Liver (tissue), 9 donors: ENCODE data around the gene UIMC1. TPM values are rescaled to one million over a fixed set of nuclear protein-coding genes. Genes with fewer than 3 reads are reported as not detected.

Experiments used
- DNase-seq: peaks from one replicate; pipeline ENCODE4 v3.0.0-alpha.2; 2017; ENCODE audit warnings: low spot score
- H3K27ac ChIP-seq, 2 donors: one replicate each; pipeline ENCODE4 v1.7.0; 2013; ENCODE audit warnings: inconsistent platforms in 2 of 2, low read length in 2 of 2, control low read depth in 1 of 2, low read depth in 1 of 2, mild to moderate bottlenecking in 1 of 2
- H3K27me3 ChIP-seq, 4 donors: one replicate each; pipeline versions ENCODE4 v1.6.1 to v1.7.0; 2013; ENCODE audit warnings: low read length in 3 of 4, inconsistent platforms in 1 of 4, mild to moderate bottlenecking in 1 of 4, moderate library complexity in 1 of 4; ENCODE audit not compliant: control insufficient read depth in 4 of 4, insufficient read depth in 4 of 4
- H3K36me3 ChIP-seq, 4 donors: one replicate each; pipeline versions ENCODE4 v1.6.1 to v1.7.0; 2013; ENCODE audit warnings: low read length in 3 of 4, mild to moderate bottlenecking in 3 of 4, low read depth in 1 of 4, moderate library complexity in 1 of 4; ENCODE audit not compliant: control insufficient read depth in 4 of 4, insufficient read depth in 3 of 4
- H3K4me1 ChIP-seq, 4 donors: one replicate each; pipeline versions ENCODE4 v1.6.1 to v1.7.0; 2013; ENCODE audit warnings: low read length in 3 of 4, mild to moderate bottlenecking in 3 of 4, moderate library complexity in 1 of 4; ENCODE audit not compliant: control insufficient read depth in 4 of 4, insufficient read depth in 4 of 4
- H3K4me3 ChIP-seq, 3 donors: one replicate each; pipeline versions ENCODE4 v1.6.1 to v1.7.0; 2013; ENCODE audit warnings: low read length in 3 of 3, control low read depth in 1 of 3, low read depth in 1 of 3, mild to moderate bottlenecking in 1 of 3
- H3K9ac ChIP-seq, 2 donors: one replicate each; pipeline ENCODE4 v1.7.0; 2013; ENCODE audit warnings: low read length in 2 of 2, mild to moderate bottlenecking in 2 of 2, moderate library complexity in 2 of 2, control low read depth in 1 of 2, low read depth in 1 of 2
- H3K9me3 ChIP-seq, 4 donors: one replicate each; pipeline versions ENCODE4 v1.6.1 to v1.7.0; 2013; ENCODE audit warnings: low read length in 3 of 4; ENCODE audit not compliant: control insufficient read depth in 4 of 4
- ATF3 ChIP-seq: IDR thresholded peaks from 2 replicates; pipeline ENCODE4 v1.6.1; 2016; ENCODE audit warnings: antibody characterized with exemption
- CTCF ChIP-seq: fragments of 150-350 bp; IDR thresholded peaks from 2 replicates; pipeline ENCODE4 v1.5.1; 2017; ENCODE audit warnings: improper control_type of control experiment, low read depth, low read length; ENCODE audit not compliant: missing input control
- FOXA1 ChIP-seq: IDR thresholded peaks from 2 replicates; pipeline ENCODE4 v1.6.1; 2016; ENCODE audit warnings: antibody characterized with exemption
- FOXA2 ChIP-seq: IDR thresholded peaks from 2 replicates; pipeline ENCODE4 v1.6.1; 2016; ENCODE audit warnings: antibody characterized with exemption
- GABPA ChIP-seq, 2 donors: IDR thresholded peaks in 1 of 2; conservative IDR thresholded peaks in 1 of 2; 2 replicates each; pipeline ENCODE4 v1.6.1; 2016; ENCODE audit warnings: antibody characterized with exemption in 2 of 2, mild to moderate bottlenecking in 1 of 2, moderate library complexity in 1 of 2
- HNF4A ChIP-seq, 2 donors: conservative IDR thresholded peaks; 2 replicates each; pipeline ENCODE4 v1.6.1; 2016; ENCODE audit warnings: antibody characterized with exemption in 2 of 2, mild to moderate bottlenecking in 2 of 2
- HNF4G ChIP-seq: IDR thresholded peaks from 2 replicates; pipeline ENCODE4 v1.6.1; 2016; ENCODE audit warnings: antibody characterized with exemption
- JUND ChIP-seq, 2 donors: IDR thresholded peaks; 2 replicates each; pipeline ENCODE4 v1.6.1; 2016; ENCODE audit warnings: antibody characterized with exemption in 2 of 2
- MAX ChIP-seq: IDR thresholded peaks from 2 replicates; pipeline ENCODE4 v1.6.1; 2016; ENCODE audit warnings: antibody characterized with exemption
- NR2F2 ChIP-seq: IDR thresholded peaks from 2 replicates; pipeline ENCODE4 v1.6.1; 2016; ENCODE audit warnings: antibody characterized with exemption
- RAD21 ChIP-seq, 2 donors: IDR thresholded peaks; 2 replicates each; pipeline ENCODE4 v1.6.1; 2016; ENCODE audit warnings: antibody characterized with exemption in 2 of 2, mild to moderate bottlenecking in 2 of 2
- SP1 ChIP-seq: IDR thresholded peaks from 2 replicates; pipeline ENCODE4 v1.6.1; 2018; ENCODE audit warnings: antibody characterized with exemption, mild to moderate bottlenecking
- TAF1 ChIP-seq: conservative IDR thresholded peaks from 2 replicates; pipeline ENCODE4 v1.6.1; 2016; ENCODE audit warnings: antibody characterized with exemption, mild to moderate bottlenecking
- YY1 ChIP-seq: IDR thresholded peaks from 2 replicates; pipeline ENCODE4 v1.6.1; 2016; ENCODE audit warnings: antibody characterized with exemption, mild to moderate bottlenecking
- ZBTB33 ChIP-seq: IDR thresholded peaks from 2 replicates; pipeline ENCODE4 v1.6.1; 2016; ENCODE audit warnings: antibody characterized with exemption
- WGBS: extraction: QIAGEN DNeasy Blood & Tissue Kit; methylation state at CpG from one replicate; pipeline ENCODE4 v1.1.7; 2013; 5-methylcytosine and 5-hydroxymethylcytosine counted together
- polyA plus RNA-seq, 2 donors: library from polyadenylated mRNA; stranded (reverse) in 1 of 2; unstranded in 1 of 2; fragments of 200-250 nt in 1 of 2; fragments of >200 nt in 1 of 2; fragmentation: Nextera tagmentation in 1 of 2; extraction: Ambion mirVana in 1 of 2; gene quantifications; one replicate each; pipeline versions ENCODE4 v1.2.1 to v1.2.3, GENCODE V29; 2013 to 2015
- total RNA-seq, 2 donors: library from RNA; depleted of rRNA; stranded (reverse); fragments of >200 nt; gene quantifications; one replicate each; pipeline ENCODE4 v1.2.3, GENCODE V29; 2014
- donor health status: healthy.
- donor health status: healthy.
- donor health status: healthy.
- donor health status: healthy.
- donor health status: healthy.

The UIMC1 gene
- total and polyA plus RNA-seq, 4 donors, result 5.9 to 26.0 (median 11.7) TPM

GRCh38 chr5:176877793-176878331, 128.7 kb downstream of the UIMC1 start:
- no peak overlapping the region for H3K4me3 ChIP-seq
- H3K27me3 ChIP-seq, result no peaks in the 10 kb centered on the region
- DNase-seq, result no peak
- H3K4me1 ChIP-seq, result no peaks in the 10 kb centered on the region
- 83% methylated on average over 21 of the region's 21 CpGs for WGBS
- no peak for TF ChIP-seq GABPA (IDR thresholded peaks at IDR 0.05 in 1 of 2, conservative IDR thresholded peaks at IDR 0.05 in 1 of 2)
- no peak for TF ChIP-seq CTCF
- no peaks in the 10 kb centered on the region for H3K9me3 ChIP-seq
- H3K27ac ChIP-seq, result no peak overlapping the region
- H3K9ac ChIP-seq, result no peak overlapping the region
- H3K36me3 ChIP-seq, result no peaks in the 10 kb centered on the region

GRCh38 chr5:176876506-176877431, 129.8 kb downstream of the UIMC1 start:
- no peaks in the 10 kb centered on the region for H3K27me3 ChIP-seq
- no peaks in the 10 kb centered on the region for H3K36me3 ChIP-seq
- no peak overlapping the region for H3K4me3 ChIP-seq
- H3K9me3 ChIP-seq, result no peaks in the 10 kb centered on the region
- WGBS, result 81% methylated on average over 24 of the region's 24 CpGs
- no peaks in the 10 kb centered on the region for H3K4me1 ChIP-seq
- no peak for DNase-seq
- no peak for TF ChIP-seq SP1
- TF ChIP-seq ZBTB33, result no peak
- TF ChIP-seq FOXA1, result no peak
- no peak overlapping the region for H3K9ac ChIP-seq
- no peak overlapping the region for H3K27ac ChIP-seq

- WGBS, result 54% methylated on average over 27 of the region's 27 CpGs
- H3K9me3 ChIP-seq, result no peaks in the 10 kb centered on the region
- no peak overlapping the region for H3K27ac ChIP-seq
- no peak for DNase-seq
- no peaks in the 10 kb centered on the region for H3K27me3 ChIP-seq
- H3K4me3 ChIP-seq, result no peak overlapping the region
- no peaks in the 10 kb centered on the region for H3K36me3 ChIP-seq
- H3K4me1 ChIP-seq, result no peaks in the 10 kb centered on the region
- H3K9ac ChIP-seq, result no peak overlapping the region
- TF ChIP-seq CTCF, result no peak
- no peak for TF ChIP-seq MAX
- no peak for TF ChIP-seq ATF3
- no peak for TF ChIP-seq TAF1
- TF ChIP-seq SP1, result no peak
- TF ChIP-seq RAD21 (IDR thresholded peaks at IDR 0.05), result no peak
- TF ChIP-seq GABPA (IDR thresholded peaks at IDR 0.05 in 1 of 2, conservative IDR thresholded peaks at IDR 0.05 in 1 of 2), result no peak
- no peak for TF ChIP-seq JUND (IDR thresholded peaks at IDR 0.05)
- no peak for TF ChIP-seq YY1
- TF ChIP-seq FOXA2, result no peak
- TF ChIP-seq NR2F2, result no peak
- TF ChIP-seq HNF4G, result no peak
- TF ChIP-seq HNF4A (conservative IDR thresholded peaks at IDR 0.05), result no peak
These were observed 130.6 kb downstream of the UIMC1 start for GRCh38 chr5:176875783-176876505.
